ENCODE measurements around the gene IRF4. TPM values are rescaled to one million over a fixed set of nuclear protein-coding genes. Genes with fewer than 3 reads are reported as not detected.

Gene IRF4
- total RNA-seq, 1 donor from 2014 or later: 1.3 TPM

DNA sequence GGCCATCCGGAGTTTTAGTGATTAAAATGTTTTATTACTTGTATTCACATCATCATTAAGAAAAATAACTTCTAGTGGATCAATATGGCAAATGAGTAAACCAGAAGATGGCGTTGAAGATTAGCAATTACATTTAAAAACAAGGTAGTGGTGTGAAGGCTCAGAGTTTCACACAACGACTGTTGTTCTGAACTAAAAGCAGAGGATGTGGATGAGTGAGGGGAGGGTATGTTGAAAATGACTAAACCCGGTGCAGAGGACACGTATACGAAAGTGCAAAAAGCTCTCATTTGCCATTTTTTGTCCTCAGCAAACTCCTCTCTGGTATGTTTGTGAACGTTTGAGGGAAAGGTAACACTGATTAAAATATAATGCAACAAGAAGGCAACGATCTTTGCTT is 1.9 kb upstream of the IRF4 start:
- no peak overlapping the region for H3K27ac ChIP-seq
- no peak for DNase-seq (ENCODE audit: low spot score in 2 of 2)
- H3K27me3 ChIP-seq: peaks cover 10% of the 10 kb centered on the region
- no peaks in the 10 kb centered on the region for H3K36me3 ChIP-seq
- TF ChIP-seq, protein P1, sequence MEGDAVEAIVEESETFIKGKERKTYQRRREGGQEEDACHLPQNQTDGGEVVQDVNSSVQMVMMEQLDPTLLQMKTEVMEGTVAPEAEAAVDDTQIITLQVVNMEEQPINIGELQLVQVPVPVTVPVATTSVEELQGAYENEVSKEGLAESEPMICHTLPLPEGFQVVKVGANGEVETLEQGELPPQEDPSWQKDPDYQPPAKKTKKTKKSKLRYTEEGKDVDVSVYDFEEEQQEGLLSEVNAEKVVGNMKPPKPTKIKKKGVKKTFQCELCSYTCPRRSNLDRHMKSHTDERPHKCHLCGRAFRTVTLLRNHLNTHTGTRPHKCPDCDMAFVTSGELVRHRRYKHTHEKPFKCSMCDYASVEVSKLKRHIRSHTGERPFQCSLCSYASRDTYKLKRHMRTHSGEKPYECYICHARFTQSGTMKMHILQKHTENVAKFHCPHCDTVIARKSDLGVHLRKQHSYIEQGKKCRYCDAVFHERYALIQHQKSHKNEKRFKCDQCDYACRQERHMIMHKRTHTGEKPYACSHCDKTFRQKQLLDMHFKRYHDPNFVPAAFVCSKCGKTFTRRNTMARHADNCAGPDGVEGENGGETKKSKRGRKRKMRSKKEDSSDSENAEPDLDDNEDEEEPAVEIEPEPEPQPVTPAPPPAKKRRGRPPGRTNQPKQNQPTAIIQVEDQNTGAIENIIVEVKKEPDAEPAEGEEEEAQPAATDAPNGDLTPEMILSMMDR (IDR thresholded peaks at IDR 0.05): no peak
- intact Hi-C loops (cut with DNase I): no loop called here
- H3K9me3 ChIP-seq: no peaks in the 10 kb centered on the region
- peaks cover 0 to 6% of the 10 kb centered on the region in 2 donors for H3K4me1 ChIP-seq
- no peak overlapping the region for H3K4me3 ChIP-seq

DNA sequence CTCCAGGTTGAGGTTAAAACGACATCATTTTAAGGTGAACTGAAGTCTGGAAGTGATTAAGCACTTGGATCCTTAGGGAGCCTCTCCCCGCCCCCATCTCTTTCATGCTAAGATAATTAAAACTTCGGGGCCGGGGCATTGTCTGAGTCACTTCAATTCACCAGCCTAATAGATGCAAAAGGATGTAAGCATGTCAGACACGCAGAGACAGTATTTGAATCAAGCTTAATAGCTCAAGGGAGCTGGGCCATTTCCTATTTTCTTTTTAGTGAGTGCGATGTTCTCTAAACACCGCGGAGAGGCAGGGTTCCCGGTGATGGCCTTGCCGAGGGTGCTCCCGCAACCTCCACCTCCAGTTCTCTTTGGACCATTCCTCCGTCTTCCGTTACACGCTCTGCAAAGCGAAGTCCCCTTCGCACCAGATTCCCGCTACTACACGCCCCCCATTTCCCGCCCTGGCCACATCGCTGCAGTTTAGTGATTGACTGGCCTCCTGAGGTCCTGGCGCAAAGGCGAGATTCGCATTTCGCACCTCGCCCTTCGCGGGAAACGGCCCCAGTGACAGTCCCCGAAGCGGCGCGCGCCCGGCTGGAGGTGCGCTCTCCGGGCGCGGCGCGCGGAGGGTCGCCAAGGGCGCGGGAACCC is 516 bp upstream of the IRF4 start:
- H3K27me3 ChIP-seq: peaks cover 10% of the 10 kb centered on the region
- H3K4me3 ChIP-seq: peak overlapping the region; percentile 50 to 59
- no peak overlapping the region for H3K27ac ChIP-seq

DNA sequence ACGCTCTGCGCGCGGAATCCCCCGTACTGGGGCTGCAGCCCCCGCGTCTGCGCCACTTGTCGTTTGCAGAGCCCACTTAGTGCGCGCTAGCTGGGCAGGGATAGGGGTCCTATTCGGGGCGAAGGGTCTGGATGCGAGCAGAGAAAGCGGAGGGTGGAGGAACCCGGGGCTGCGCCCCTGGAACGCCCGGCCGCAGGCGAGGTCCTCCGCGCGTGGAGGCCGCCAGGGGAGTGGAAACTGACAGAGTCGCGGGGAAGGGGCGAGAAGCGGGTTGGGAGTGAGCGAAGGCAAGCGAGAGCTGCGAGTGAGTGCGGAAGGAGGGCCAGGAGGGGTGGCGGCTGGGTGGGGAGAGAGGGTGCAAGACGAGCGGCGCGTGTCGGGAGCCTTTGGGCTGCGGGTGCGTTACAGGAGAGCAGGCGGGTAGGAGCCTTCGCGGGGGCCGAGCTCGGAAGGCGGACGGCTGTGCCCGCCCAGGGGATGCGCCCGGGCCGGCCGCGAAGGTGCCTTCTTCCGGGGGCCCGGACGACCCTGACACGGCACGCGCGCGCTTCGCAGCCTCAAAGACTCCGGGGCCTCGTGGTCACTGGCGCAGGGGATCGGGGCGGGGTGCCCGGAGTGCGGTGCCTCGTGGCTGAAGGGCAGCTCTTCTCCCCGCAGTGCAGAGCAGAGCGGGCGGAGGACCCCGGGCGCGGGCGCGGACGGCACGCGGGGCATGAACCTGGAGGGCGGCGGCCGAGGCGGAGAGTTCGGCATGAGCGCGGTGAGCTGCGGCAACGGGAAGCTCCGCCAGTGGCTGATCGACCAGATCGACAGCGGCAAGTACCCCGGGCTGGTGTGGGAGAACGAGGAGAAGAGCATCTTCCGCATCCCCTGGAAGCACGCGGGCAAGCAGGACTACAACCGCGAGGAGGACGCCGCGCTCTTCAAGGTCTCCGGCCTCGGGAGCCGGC is 1.2 kb downstream of the IRF4 start:
- H3K27me3 ChIP-seq: peaks cover 10% of the 10 kb centered on the region
- intact Hi-C loops (cut with DNase I): no loop called here
- H3K4me1 ChIP-seq: peaks cover 0 to 6% of the 10 kb centered on the region in 2 donors
- peak overlapping the region; percentile 50 to 59 for H3K4me3 ChIP-seq
- H3K9me3 ChIP-seq: no peaks in the 10 kb centered on the region
- no peak for DNase-seq (ENCODE audit: low spot score in 2 of 2)
- H3K36me3 ChIP-seq: no peaks in the 10 kb centered on the region
- no peak overlapping the region for H3K27ac ChIP-seq
- TF ChIP-seq, protein P1 (IDR thresholded peaks at IDR 0.05): no peak

More for the DNA sequence above, 516 bp upstream of the IRF4 start:
- peaks cover 0 to 6% of the 10 kb centered on the region in 2 donors for H3K4me1 ChIP-seq
- TF ChIP-seq, protein P1 (IDR thresholded peaks at IDR 0.05): no peak
- DNase-seq (ENCODE audit: low spot score in 2 of 2): no peak
- intact Hi-C loops (cut with DNase I): no loop called here
- no peaks in the 10 kb centered on the region for H3K9me3 ChIP-seq
- no peaks in the 10 kb centered on the region for H3K36me3 ChIP-seq

DNA sequence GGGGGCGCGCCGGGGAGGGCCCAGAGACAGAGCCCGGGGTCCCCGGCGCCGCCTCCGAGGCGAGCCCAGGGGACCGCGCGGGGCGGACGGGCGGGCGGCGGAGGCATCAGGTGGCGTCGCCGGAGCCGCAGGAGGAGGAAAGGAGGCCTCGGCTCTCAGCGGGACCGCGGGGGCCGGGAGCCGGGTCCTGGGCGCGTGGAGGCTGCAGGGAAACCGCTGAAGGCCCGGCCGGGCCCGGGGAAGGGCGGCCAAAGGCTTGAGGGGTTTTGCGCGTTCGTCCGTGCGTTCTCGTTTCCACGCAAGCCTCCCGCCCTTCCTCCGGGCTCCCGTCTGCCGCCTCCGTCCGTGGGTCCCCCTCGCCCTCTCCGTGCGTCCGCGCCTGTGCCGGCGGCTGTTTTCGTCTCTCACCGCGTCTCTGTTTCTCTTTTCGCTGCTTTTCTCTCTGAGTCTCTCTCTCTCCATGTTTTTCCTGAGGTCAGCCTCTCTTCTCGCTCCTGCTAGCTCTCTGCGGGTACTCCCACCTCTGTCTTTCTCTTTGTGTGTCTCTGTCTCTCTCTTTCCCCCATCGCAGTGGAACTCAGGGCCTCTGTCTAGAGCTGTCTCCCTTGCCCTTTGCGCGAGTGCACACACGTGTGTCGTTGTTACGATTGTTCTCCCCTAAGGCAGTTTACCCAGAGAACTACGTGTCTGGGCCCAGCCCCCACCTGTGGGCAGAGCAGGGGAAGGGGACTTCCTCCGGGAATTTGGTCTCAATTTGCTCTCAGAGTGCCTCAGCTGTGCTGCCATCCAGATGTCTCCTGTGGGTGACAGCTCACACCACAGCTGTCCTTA is 2.1 kb downstream of the IRF4 start:
- peak overlapping the region; percentile 50 to 59 for H3K4me3 ChIP-seq
- peaks cover 10% of the 10 kb centered on the region for H3K27me3 ChIP-seq

More for the DNA sequence above, 2.1 kb downstream of the IRF4 start:
- intact Hi-C loops (cut with DNase I): no loop called here
- TF ChIP-seq, protein P1 (IDR thresholded peaks at IDR 0.05): no peak
- DNase-seq (ENCODE audit: low spot score in 2 of 2): no peak
- Histone ChIP-seq H3K36me3 (no peaks in the 10 kb centered on the region), H3K9me3 (no peaks in the 10 kb centered on the region), H3K4me1 (peaks cover 0 to 6% of the 10 kb centered on the region in 2 donors), H3K27ac (no peak overlapping the region)
